Type B pancreatic cell (in vitro differentiated cells): Measurements from ENCODE around the gene ITGA2. TPM values are rescaled to one million over a fixed set of nuclear protein-coding genes. Genes with fewer than 3 reads are reported as not detected.

ENCODE experiments used
- DNase-seq: peaks from one replicate; pipeline ENCODE4 v3.0.0; 2021; ENCODE audit warnings: mixed read lengths; ENCODE audit not compliant: unreplicated experiment; ENCODE audit errors: extremely low spot score
- H3K27ac Mint-ChIP-seq: 2 replicates; pipeline ENCODE4 v1.8.0; 2021; ENCODE audit warnings: mild to moderate bottlenecking, mixed read lengths
- H3K27me3 Mint-ChIP-seq: 2 replicates; pipeline ENCODE4 v1.8.0; 2021; ENCODE audit warnings: mixed read lengths
- H3K36me3 Mint-ChIP-seq: 2 replicates; pipeline ENCODE4 v1.8.0; 2021; ENCODE audit warnings: mixed read lengths
- H3K4me1 Mint-ChIP-seq: one replicate; pipeline ENCODE4 v1.8.0; 2021; ENCODE audit warnings: mixed read lengths; ENCODE audit not compliant: unreplicated experiment
- H3K4me3 Mint-ChIP-seq: 2 replicates; pipeline ENCODE4 v1.8.0; 2021; ENCODE audit warnings: mild to moderate bottlenecking, mixed read lengths
- H3K9me3 Mint-ChIP-seq: 2 replicates; pipeline ENCODE4 v1.8.0; 2021; ENCODE audit warnings: mixed read lengths
- total RNA-seq: library from RNA; stranded (reverse); gene quantifications from 2 replicates; pipeline ENCODE4 v1.2.1, GENCODE V29; 2021; ENCODE audit warnings: low replicate concordance
- TF ChIP-seq, protein P1 (sequence below): fragments of 200-600 bp; sonication (generic); conservative IDR thresholded peaks from 2 replicates; pipeline ENCODE4 v1.5.0; 2021; ENCODE audit warnings: antibody characterized with exemption, mild to moderate bottlenecking

The ITGA2 gene
- total RNA-seq, 1 donor from 2014 or later, result 9.5 TPM

DNA sequence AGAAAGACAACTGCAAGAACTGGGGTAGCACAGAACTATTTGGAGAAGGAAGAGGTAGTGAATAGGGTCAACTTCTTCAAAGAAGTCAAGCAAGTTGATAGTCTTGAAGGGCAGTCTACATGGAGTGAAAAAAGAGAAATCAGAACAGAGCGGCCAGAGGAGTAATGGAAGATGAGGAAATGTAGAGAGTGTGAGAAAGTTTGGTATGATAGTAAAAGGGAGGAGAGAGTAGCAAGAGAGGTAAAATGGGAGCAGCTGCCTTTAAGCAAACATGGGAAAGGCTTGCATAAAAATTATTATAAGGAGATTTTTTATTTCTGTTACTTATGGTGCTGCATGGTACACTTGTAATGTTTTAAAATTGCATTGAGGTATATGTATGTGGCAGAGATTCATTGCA is 6.8 kb downstream of the ITGA2 start:
- H3K36me3 Mint-ChIP-seq, result peaks cover 4% of the 10 kb centered on the region
- peaks cover 17% of the 10 kb centered on the region for H3K27me3 Mint-ChIP-seq
- TF ChIP-seq, protein P1, sequence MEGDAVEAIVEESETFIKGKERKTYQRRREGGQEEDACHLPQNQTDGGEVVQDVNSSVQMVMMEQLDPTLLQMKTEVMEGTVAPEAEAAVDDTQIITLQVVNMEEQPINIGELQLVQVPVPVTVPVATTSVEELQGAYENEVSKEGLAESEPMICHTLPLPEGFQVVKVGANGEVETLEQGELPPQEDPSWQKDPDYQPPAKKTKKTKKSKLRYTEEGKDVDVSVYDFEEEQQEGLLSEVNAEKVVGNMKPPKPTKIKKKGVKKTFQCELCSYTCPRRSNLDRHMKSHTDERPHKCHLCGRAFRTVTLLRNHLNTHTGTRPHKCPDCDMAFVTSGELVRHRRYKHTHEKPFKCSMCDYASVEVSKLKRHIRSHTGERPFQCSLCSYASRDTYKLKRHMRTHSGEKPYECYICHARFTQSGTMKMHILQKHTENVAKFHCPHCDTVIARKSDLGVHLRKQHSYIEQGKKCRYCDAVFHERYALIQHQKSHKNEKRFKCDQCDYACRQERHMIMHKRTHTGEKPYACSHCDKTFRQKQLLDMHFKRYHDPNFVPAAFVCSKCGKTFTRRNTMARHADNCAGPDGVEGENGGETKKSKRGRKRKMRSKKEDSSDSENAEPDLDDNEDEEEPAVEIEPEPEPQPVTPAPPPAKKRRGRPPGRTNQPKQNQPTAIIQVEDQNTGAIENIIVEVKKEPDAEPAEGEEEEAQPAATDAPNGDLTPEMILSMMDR, result no peak
- peaks cover 4% of the 10 kb centered on the region for H3K4me1 Mint-ChIP-seq
- no peaks in the 10 kb centered on the region for H3K9me3 Mint-ChIP-seq
- H3K4me3 Mint-ChIP-seq, result no peak overlapping the region
- H3K27ac Mint-ChIP-seq, result no peak overlapping the region
- no peak for DNase-seq

GRCh38 chr5:52996979-52997378 is 7.8 kb downstream of the ITGA2 start:
- TF ChIP-seq, protein P1, result no peak
- DNase-seq, result no peak
- Mint-ChIP-seq H3K27me3 (peaks cover 11% of the 10 kb centered on the region), H3K9me3 (no peaks in the 10 kb centered on the region), H3K4me1 (peaks cover 4% of the 10 kb centered on the region), H3K4me3 (no peak overlapping the region), H3K36me3 (peaks cover 4% of the 10 kb centered on the region), H3K27ac (peak overlapping the region; percentile 50)

GRCh38 chr5:52997424-52997823 is 8.3 kb downstream of the ITGA2 start:
- no peaks in the 10 kb centered on the region for H3K9me3 Mint-ChIP-seq
- peak overlapping the region; percentile 50 for H3K27ac Mint-ChIP-seq
- no peak for DNase-seq
- H3K4me3 Mint-ChIP-seq, result no peak overlapping the region
- H3K36me3 Mint-ChIP-seq, result peaks cover 4% of the 10 kb centered on the region
- H3K27me3 Mint-ChIP-seq, result peaks cover 6% of the 10 kb centered on the region
- TF ChIP-seq, protein P1, result no peak
- peaks cover 4% of the 10 kb centered on the region for H3K4me1 Mint-ChIP-seq

- TF ChIP-seq, protein P1, result no peak
- no peaks in the 10 kb centered on the region for H3K27me3 Mint-ChIP-seq
- H3K4me3 Mint-ChIP-seq, result no peak overlapping the region
- no peak for DNase-seq
- H3K4me1 Mint-ChIP-seq, result peaks cover 4% of the 10 kb centered on the region
- no peaks in the 10 kb centered on the region for H3K36me3 Mint-ChIP-seq
- H3K9me3 Mint-ChIP-seq, result no peaks in the 10 kb centered on the region
- H3K27ac Mint-ChIP-seq, result no peak overlapping the region
These were observed 9.6 kb downstream of the ITGA2 start for GRCh38 chr5:52998552-52999313.

DNA sequence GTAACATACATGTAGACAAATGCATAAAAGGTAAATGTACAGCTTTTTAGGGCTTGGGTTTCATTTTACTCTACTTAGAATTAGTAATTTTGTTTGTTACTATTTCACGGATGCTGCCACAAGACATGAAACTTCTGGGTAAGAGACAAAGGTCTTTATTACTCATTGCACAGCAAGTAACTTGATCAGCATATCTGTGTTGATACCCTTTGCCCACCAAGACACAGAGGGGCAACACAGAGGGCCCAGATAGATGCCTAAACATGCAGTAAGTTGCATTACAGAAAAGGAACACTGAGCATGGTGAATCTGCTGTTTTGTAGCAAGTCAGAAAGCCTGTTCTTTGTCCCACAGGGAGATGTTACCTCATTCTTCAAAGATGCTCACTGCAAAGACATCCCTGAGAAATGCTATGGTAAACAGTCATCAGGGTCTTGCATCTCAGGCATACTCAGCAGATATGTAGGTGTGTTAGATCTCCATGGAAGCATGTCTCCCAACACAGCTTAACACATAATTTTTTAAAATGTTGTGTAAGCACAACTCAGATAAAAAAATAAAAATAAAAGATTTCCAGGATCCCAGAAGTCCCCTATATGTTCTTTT is 10.3 kb downstream of the ITGA2 start:
- Mint-ChIP-seq H3K36me3 (no peaks in the 10 kb centered on the region), H3K27me3 (no peaks in the 10 kb centered on the region), H3K27ac (no peak overlapping the region), H3K4me1 (peaks cover 4% of the 10 kb centered on the region), H3K4me3 (no peak overlapping the region), H3K9me3 (no peaks in the 10 kb centered on the region)
- no peak for DNase-seq
- TF ChIP-seq, protein P1, result no peak
